H1 (cell line): ENCODE measurements around the gene GJA5. TPM values are rescaled to one million over a fixed set of nuclear protein-coding genes. Genes with fewer than 3 reads are reported as not detected.
A peak's percentile ranks its signal among the peaks of the same experiment; 100 is the strongest.

Source experiments
- CTCF ChIA-PET: fragments of 300-600 bp; sonication (Branson Sonifier 250); formaldehyde crosslinking; loops from one replicate; lab custom pipeline; 2021; ENCODE audit not compliant: partially characterized antibody; lab: Charles Lee
- POLR2A ChIA-PET: fragments of 300-600 bp; sonication (Branson Sonifier 250); formaldehyde crosslinking; loops from one replicate; lab custom pipeline; 2021; ENCODE audit warnings: inconsistent platforms; ENCODE audit not compliant: partially characterized antibody; lab: Charles Lee
- DNase-seq, 2 experiments: peaks; one replicate each; pipeline versions ENCODE4 v3.0.0 to v3.0.0-alpha.2; 2010 to 2022; ENCODE audit warnings: low spot score in 2 of 2, low read depth in 1 of 2, mixed read lengths in 1 of 2
- FAIRE-seq: peaks from 2 replicates; lab custom pipeline; 2011; peaks lifted over from hg19 to GRCh38; lab: Jason Lieb, UNC
- H2AFZ ChIP-seq: 2 replicates; pipeline ENCODE4 v1.8.1; 2012; ENCODE audit warnings: low read length, inconsistent platforms
- H2AK5ac ChIP-seq: 2 replicates; pipeline ENCODE4 v1.6.1; 2013; ENCODE audit warnings: low read depth, low read length
- H2BK120ac ChIP-seq: replicated peaks from 2 replicates; pipeline ENCODE3; 2013; ENCODE audit warnings: low read depth, low read length, inconsistent platforms
- H2BK12ac ChIP-seq: 2 replicates; pipeline ENCODE4 v1.6.1; 2013; ENCODE audit warnings: low read depth, low read length
- H2BK15ac ChIP-seq: 2 replicates; pipeline ENCODE4 v1.6.1; 2013; ENCODE audit warnings: low read length
- H2BK20ac ChIP-seq: 2 replicates; pipeline ENCODE4 v1.6.1; 2013; ENCODE audit warnings: low read length
- H2BK5ac ChIP-seq: 2 replicates; pipeline ENCODE4 v1.6.1; 2013; ENCODE audit warnings: low read depth, low read length
- H3K14ac ChIP-seq: 2 replicates; pipeline ENCODE4 v1.6.1; 2013; ENCODE audit warnings: inconsistent platforms; ENCODE audit not compliant: insufficient read length
- H3K18ac ChIP-seq: 2 replicates; pipeline ENCODE4 v1.6.1; 2013; ENCODE audit warnings: low read length; ENCODE audit errors: extremely low read depth
- H3K23ac ChIP-seq: 2 replicates; pipeline ENCODE4 v1.6.1; 2013; ENCODE audit warnings: inconsistent platforms; ENCODE audit not compliant: insufficient read length
- H3K23me2 ChIP-seq: 2 replicates; pipeline ENCODE4 v1.6.1; 2013; ENCODE audit warnings: low read depth, low read length
- H3K27ac ChIP-seq: 2 replicates; pipeline ENCODE4 v1.6.1; 2011; ENCODE audit warnings: low read depth, low read length, inconsistent platforms
- H3K27me3 ChIP-seq, 4 experiments: replicated peaks in 1 of 4; 1 replicate in 1 of 4; 2 replicates in 3 of 4; pipeline versions ENCODE4 v1.6.1 to v1.8.1; 2011 to 2013; ENCODE audit warnings: low read length in 3 of 4, mild to moderate bottlenecking in 3 of 4, inconsistent platforms in 2 of 4, mixed read lengths in 2 of 4, moderate library complexity in 1 of 4; ENCODE audit not compliant: control insufficient read depth in 3 of 4, insufficient read depth in 3 of 4; ENCODE audit errors: extremely low read depth in 1 of 4
- H3K36me3 ChIP-seq, 4 experiments: 2 replicates each; pipeline versions ENCODE4 v1.6.1 to v1.8.1; 2011 to 2013; ENCODE audit warnings: mild to moderate bottlenecking in 4 of 4, low read length in 3 of 4, moderate library complexity in 2 of 4, control low read depth in 1 of 4, inconsistent platforms in 1 of 4; ENCODE audit not compliant: insufficient read depth in 4 of 4, control insufficient read depth in 2 of 4
- H3K4ac ChIP-seq: replicated peaks from 2 replicates; pipeline ENCODE3; 2013; ENCODE audit warnings: low read length, low read depth, mixed read lengths, inconsistent platforms; ENCODE audit not compliant: insufficient read length
- H3K4me1 ChIP-seq, 4 experiments: replicated peaks in 1 of 4; 1 replicate in 1 of 4; 2 replicates in 3 of 4; pipeline versions ENCODE4 v1.6.1 to v1.8.1; 2011 to 2013; ENCODE audit warnings: low read length in 3 of 4, inconsistent platforms in 2 of 4, mixed read lengths in 1 of 4; ENCODE audit not compliant: insufficient read depth in 4 of 4, control insufficient read depth in 3 of 4
- H3K4me2 ChIP-seq, 2 experiments: 2 replicates each; pipeline versions ENCODE4 v1.6.1 to v1.8.1; 2011 to 2013; ENCODE audit warnings: low read depth in 2 of 2, low read length in 2 of 2, control low read depth in 1 of 2, inconsistent platforms in 1 of 2, mild to moderate bottlenecking in 1 of 2; ENCODE audit not compliant: insufficient read depth in 1 of 2
- H3K4me3 ChIP-seq, 4 experiments: fragments of 200-600, 300-600 bp in 1 of 4; sonication (generic), shearing (Covaris generic), sonication (Bioruptor Twin) in 1 of 4; 2 replicates each; pipeline versions ENCODE4 v1.5.1 to v1.8.1; 2011 to 2016; ENCODE audit warnings: low read length in 4 of 4, low read depth in 3 of 4, control low read depth in 2 of 4, inconsistent platforms in 2 of 4, mild to moderate bottlenecking in 2 of 4, mixed read lengths in 1 of 4, moderate library complexity in 1 of 4; ENCODE audit not compliant: insufficient read depth in 2 of 4; ENCODE audit errors: extremely low read depth in 1 of 4
- H3K56ac ChIP-seq: replicated peaks from 2 replicates; pipeline ENCODE3; 2013; ENCODE audit warnings: low read depth, mild to moderate bottlenecking, mixed read lengths, low read length, inconsistent platforms; ENCODE audit not compliant: insufficient read length
- H3K79me1 ChIP-seq: 2 replicates; pipeline ENCODE4 v1.6.1; 2013; ENCODE audit warnings: low read depth, low read length, control low read depth
- H3K79me2 ChIP-seq, 2 experiments: 2 replicates each; pipeline versions ENCODE4 v1.6.1 to v1.8.1; 2012 to 2013; ENCODE audit warnings: low read length in 2 of 2, mild to moderate bottlenecking in 2 of 2, inconsistent platforms in 1 of 2; ENCODE audit not compliant: insufficient read depth in 2 of 2, control insufficient read depth in 1 of 2
- H3K9ac ChIP-seq, 4 experiments: replicated peaks in 1 of 4; 1 replicate in 1 of 4; 2 replicates in 3 of 4; pipeline versions ENCODE4 v1.6.1 to v1.8.1; 2011 to 2013; ENCODE audit warnings: low read depth in 3 of 4, low read length in 3 of 4, control low read depth in 2 of 4, mild to moderate bottlenecking in 2 of 4, moderate library complexity in 2 of 4, inconsistent platforms in 1 of 4; ENCODE audit errors: extremely low read depth in 1 of 4
- H3K9me3 ChIP-seq, 2 experiments: 2 replicates each; pipeline versions ENCODE4 v1.6.1 to v1.8.1; 2012 to 2013; ENCODE audit warnings: mild to moderate bottlenecking in 2 of 2, moderate library complexity in 2 of 2, control low read depth in 1 of 2, inconsistent platforms in 1 of 2, low read depth in 1 of 2, low read length in 1 of 2, mixed read lengths in 1 of 2; ENCODE audit not compliant: insufficient read depth in 2 of 2
- H4K20me1 ChIP-seq, 2 experiments: replicated peaks in 1 of 2; 2 replicates each; pipeline versions ENCODE3 to v1.8.1; 2011 to 2013; ENCODE audit warnings: inconsistent platforms in 2 of 2, low read length in 2 of 2, mild to moderate bottlenecking in 1 of 2; ENCODE audit not compliant: insufficient read depth in 2 of 2, control insufficient read depth in 1 of 2
- H4K5ac ChIP-seq: 2 replicates; pipeline ENCODE4 v1.6.1; 2013; ENCODE audit warnings: low read length, low read depth, mixed read lengths, inconsistent platforms; ENCODE audit not compliant: insufficient read length
- H4K8ac ChIP-seq: 2 replicates; pipeline ENCODE4 v1.8.0; 2013; ENCODE audit warnings: mild to moderate bottlenecking, moderate library complexity, low read length, inconsistent platforms; ENCODE audit not compliant: insufficient read depth; ENCODE audit errors: extremely low read depth
- H4K91ac ChIP-seq: replicated peaks from 2 replicates; pipeline ENCODE3; 2013; ENCODE audit warnings: low read length, mixed read lengths, inconsistent platforms; ENCODE audit not compliant: insufficient read length
- BCL11A ChIP-seq, 2 experiments: IDR thresholded peaks; one replicate each; pipeline ENCODE4 v1.6.1; 2011; ENCODE audit warnings: low read depth in 2 of 2, low read length in 2 of 2, mild to moderate bottlenecking in 2 of 2
- BRCA1 ChIP-seq: IDR thresholded peaks from 2 replicates; pipeline ENCODE4 v1.6.1; 2012; ENCODE audit warnings: low read depth, low read length, improper control_type of control experiment
- GABPA ChIP-seq: IDR thresholded peaks from 2 replicates; pipeline ENCODE4 v1.6.1; 2011; ENCODE audit warnings: mild to moderate bottlenecking, low read length, moderate library complexity, borderline replicate concordance; ENCODE audit not compliant: insufficient read depth
- JUND ChIP-seq: IDR thresholded peaks from 2 replicates; pipeline ENCODE4 v1.6.1; 2011; ENCODE audit warnings: mild to moderate bottlenecking, improper control_type of control experiment, low read length
- KDM1A ChIP-seq: fragments of 200-600, 300-600 bp; sonication (generic); IDR thresholded peaks from 2 replicates; pipeline ENCODE4 v1.7.1; 2016; ENCODE audit warnings: mild to moderate bottlenecking, low read length, borderline replicate concordance
- TAF7 ChIP-seq: optimal IDR thresholded peaks from 2 replicates; pipeline ENCODE3; 2011; ENCODE audit warnings: low read depth, mild to moderate bottlenecking, inconsistent platforms, low read length, moderate library complexity, borderline replicate concordance
- TCF12 ChIP-seq: IDR thresholded peaks from 2 replicates; pipeline ENCODE4 v1.6.1; 2011; ENCODE audit warnings: low read depth, mild to moderate bottlenecking, low read length
- WGBS, 2 experiments: shearing (Covaris generic) in 1 of 2; methylation state at CpG; one replicate each; pipeline versions ENCODE4 v1.1.6 to v1.1.7; 2013 to 2015; ENCODE audit warnings: low lambda C conversion rate in 2 of 2, mixed read lengths in 2 of 2, inconsistent platforms in 1 of 2, low coverage in 1 of 2, missing lambda C conversion rate in 1 of 2; ENCODE audit not compliant: insufficient replicate concordance in 2 of 2, insufficient coverage in 1 of 2, insufficient read length in 1 of 2; ENCODE audit errors: extremely low coverage in 1 of 2, missing lambda C conversion rate in 1 of 2; 5-methylcytosine and 5-hydroxymethylcytosine counted together
- polyA plus RNA-seq, 7 experiments: library from polyadenylated mRNA; depleted of rRNA in 3 of 7; stranded (reverse) in 5 of 7; unstranded in 2 of 7; fragments of >200 nt in 5 of 7; fragments of 200-250 nt in 2 of 7; gene quantifications; 1 replicate in 5 of 7; 2 replicates in 1 of 7; 4 replicates in 1 of 7; pipeline versions ENCODE4 v1.2.1 to v1.2.3, GENCODE V29; 2011 to 2013; ENCODE audit warnings: missing spikeins in 2 of 7, mixed read lengths in 2 of 7
- total RNA-seq: library from RNA; stranded (reverse); fragmentation: NEBNext Ultra II Directional; extraction: Animal tissue kit (Norgen Biotek cat#: 25700); gene quantifications from 2 replicates; pipeline ENCODE4 v1.2.1, GENCODE V29; 2021
- TF ChIP-seq, protein P1 (sequence below), 3 experiments: IDR thresholded peaks; 1 replicate in 2 of 3; 2 replicates in 1 of 3; pipeline versions ENCODE4 v1.5.1 to v1.6.1; 2011; ENCODE audit warnings: low read length in 3 of 3, mild to moderate bottlenecking in 3 of 3, inconsistent platforms in 2 of 3, low read depth in 1 of 3, moderate library complexity in 1 of 3; ENCODE audit not compliant: insufficient read depth in 1 of 3; ENCODE audit errors: control extremely low read depth in 1 of 3

GJA5 gene
- total and polyA plus RNA-seq, 2 of the 8 experiments (the other 6 are each of a cell fraction or from before 2014, with no cell fraction given), result 1.2 to 2.7 TPM

DNA sequence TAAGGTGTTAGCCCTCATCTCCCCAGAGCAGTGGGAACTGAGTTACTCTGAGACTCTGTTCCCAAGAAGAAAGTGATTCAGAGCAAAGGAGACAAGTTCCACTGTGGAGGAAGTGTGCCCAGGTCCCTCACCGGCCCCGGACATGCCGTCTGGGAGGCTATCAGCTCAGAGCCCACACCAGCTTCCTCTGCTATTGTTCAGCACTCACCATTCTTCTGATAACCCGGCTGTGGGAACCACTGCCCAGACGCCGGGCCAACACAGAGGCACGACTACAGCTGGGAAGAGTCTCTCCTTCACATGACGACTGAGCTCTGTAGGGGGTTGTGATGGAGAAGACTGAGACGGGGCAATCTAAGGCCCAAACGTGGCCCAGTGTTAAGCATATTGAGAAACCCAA is 34.2 kb upstream of the GJA5 start:
- Histone ChIP-seq H2BK5ac (no peak overlapping the region; the same call in 1 of the 2 replicates), H3K18ac (0 out of 2 replicates have a peak overlapping the region, but pooled peaks have one; percentile 21), H2BK15ac (no peak overlapping the region), H3K14ac (no peak overlapping the region), H3K4me3 (no peak overlapping the region), H3K4me2 (no peak overlapping the region), H3K9ac (no peak overlapping the region), H4K5ac (no peak overlapping the region), H3K36me3 (no peaks in the 10 kb centered on the region; a peak in 1 of 8 replicates), H3K23me2 (no peaks in the 10 kb centered on the region), H3K9me3 (no peaks in the 10 kb centered on the region), H3K4ac (no peak overlapping the region), H2AK5ac (no peak overlapping the region), H3K79me2 (no peaks in the 10 kb centered on the region), H3K27ac (no peak overlapping the region), H3K4me1 (no peaks in the 10 kb centered on the region; a peak in 1 of 7 replicates), H2AFZ (peak overlapping the region; percentile 37; the same call in 1 of the 2 replicates), H2BK20ac (no peak overlapping the region), H3K27me3 (no peaks in the 10 kb centered on the region), H2BK12ac (no peak overlapping the region), H3K79me1 (no peaks in the 10 kb centered on the region), H4K20me1 (no peaks in the 10 kb centered on the region), H3K56ac (no peak overlapping the region), H2BK120ac (no peak overlapping the region), H4K8ac (no peak overlapping the region; the same call in 1 of the 2 replicates), H4K91ac (no peak overlapping the region), H3K23ac (no peak overlapping the region)
- FAIRE-seq (no peak), DNase-seq (no peak)
- ChIA-PET CTCF (interaction anchor here (1.0 kb wide), 1 partner anchor 9 kb away, joined by 3 read pairs; no protein-coding TSS in a partner anchor), POLR2A (interaction anchor here (0.6 kb wide), 1 partner anchor 9 kb away, joined by 3 read pairs; no protein-coding TSS in a partner anchor)
- WGBS, 2 experiments, result 93% methylated on average over 10 of the region's 10 CpGs; no CpG with 5 or more reads in 1 of the 2 experiments
- TF ChIP-seq JUND (no peak), BCL11A (IDR thresholded peaks at IDR 0.05; ENCODE audit: low read depth in 2 of 2, low read length in 2 of 2) (no peak), TAF7 (no peak), BRCA1 (no peak), GABPA (no peak), KDM1A (no peak), TCF12 (no peak)
- TF ChIP-seq, protein P1, sequence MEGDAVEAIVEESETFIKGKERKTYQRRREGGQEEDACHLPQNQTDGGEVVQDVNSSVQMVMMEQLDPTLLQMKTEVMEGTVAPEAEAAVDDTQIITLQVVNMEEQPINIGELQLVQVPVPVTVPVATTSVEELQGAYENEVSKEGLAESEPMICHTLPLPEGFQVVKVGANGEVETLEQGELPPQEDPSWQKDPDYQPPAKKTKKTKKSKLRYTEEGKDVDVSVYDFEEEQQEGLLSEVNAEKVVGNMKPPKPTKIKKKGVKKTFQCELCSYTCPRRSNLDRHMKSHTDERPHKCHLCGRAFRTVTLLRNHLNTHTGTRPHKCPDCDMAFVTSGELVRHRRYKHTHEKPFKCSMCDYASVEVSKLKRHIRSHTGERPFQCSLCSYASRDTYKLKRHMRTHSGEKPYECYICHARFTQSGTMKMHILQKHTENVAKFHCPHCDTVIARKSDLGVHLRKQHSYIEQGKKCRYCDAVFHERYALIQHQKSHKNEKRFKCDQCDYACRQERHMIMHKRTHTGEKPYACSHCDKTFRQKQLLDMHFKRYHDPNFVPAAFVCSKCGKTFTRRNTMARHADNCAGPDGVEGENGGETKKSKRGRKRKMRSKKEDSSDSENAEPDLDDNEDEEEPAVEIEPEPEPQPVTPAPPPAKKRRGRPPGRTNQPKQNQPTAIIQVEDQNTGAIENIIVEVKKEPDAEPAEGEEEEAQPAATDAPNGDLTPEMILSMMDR (IDR thresholded peaks at IDR 0.05; ENCODE audit: control extremely low read depth in 1 of 3, insufficient read depth in 1 of 3, low read depth in 1 of 3, low read length in 3 of 3), result no peak
